K562 treated with DMSO at 1 percent for 4 hours (cell line): ENCODE data around the gene ARHGAP19. TPM values are rescaled to one million over a fixed set of nuclear protein-coding genes. Genes with fewer than 3 reads are reported as not detected.

Source experiments
- total RNA-seq: library from RNA; unstranded; fragments of 300-600 nt; gene quantifications from 2 replicates; pipeline ENCODE4 v1.2.3, GENCODE V29; 2022; ENCODE audit not compliant: insufficient read depth

Gene ARHGAP19
- total RNA-seq = 11.9 and 12.5 TPM in 2 replicates

GRCh38 chr10:97292097-97292861 is at the start of gene ARHGAP19:
Gene ARHGAP19, minus strand, starts transcription at chr10:97292637. Its CDS starts 10 bp downstream, at chr10:97292627.

GRCh38 chr10:97334370-97335175 is 42.1 kb upstream of the ARHGAP19 start, which contains the start of gene FRAT2:
Gene FRAT2, minus strand, starts transcription at chr10:97334729. Its CDS starts 157 bp downstream, at chr10:97334572.

GRCh38 chr10:97318772-97319651 is 26.6 kb upstream of the ARHGAP19 start, which contains the start of gene FRAT1:
Gene FRAT1, plus strand, starts transcription at chr10:97319271. Its CDS starts 183 bp downstream, at chr10:97319454.

GRCh38 chr10:97185326-97186058 is 106.9 kb downstream of the ARHGAP19 start, which contains the start of gene SLIT1:
Gene SLIT1, minus strand, starts transcription at chr10:97185959. Its CDS starts 285 bp downstream, at chr10:97185674.

Other genes starting within 250 kb of the ARHGAP19 start
- gene SLIT1, start 106.7 kb downstream of the ARHGAP19 start, total RNA-seq = 0.17 TPM in 1 of 2 replicates, not detected in the other
- gene FRAT1, start 26.6 kb upstream of the ARHGAP19 start, total RNA-seq = 2.2 and 2.6 TPM in 2 replicates
- gene FRAT2, start 42.1 kb upstream of the ARHGAP19 start, total RNA-seq = 22.9 and 24.5 TPM in 2 replicates
- 10.5 and 11.0 TPM in 2 replicates for gene RRP12, start 108.7 kb upstream of the ARHGAP19 start, total RNA-seq
- 181 and 216 TPM in 2 replicates for gene PGAM1, start 133.6 kb upstream of the ARHGAP19 start, total RNA-seq
- 65.0 and 67.0 TPM in 2 replicates for gene EXOSC1, start 153.4 kb upstream of the ARHGAP19 start, total RNA-seq
- gene ZDHHC16, start 153.5 kb upstream of the ARHGAP19 start, total RNA-seq = 23.0 and 23.7 TPM in 2 replicates
- gene MMS19, start 205.8 kb upstream of the ARHGAP19 start, total RNA-seq = 37.2 and 45.8 TPM in 2 replicates
- 5.7 and 7.7 TPM in 2 replicates for gene UBTD1, start 206.3 kb upstream of the ARHGAP19 start, total RNA-seq